ENCODE results near the gene ZCCHC24. TPM values are rescaled to one million over a fixed set of nuclear protein-coding genes. Genes with fewer than 3 reads are reported as not detected.

Gene ZCCHC24
- 15.8 and 16.2 TPM in 2 replicates for polyA plus RNA-seq (2012; rRNA removed)
- 10.3 and 13.2 TPM in 2 replicates for polyA plus RNA-seq (2012; cell fraction: cytosol; rRNA removed)
- polyA plus RNA-seq (2012; cell fraction: nucleus; rRNA removed) = 12.8 and 15.3 TPM in 2 replicates

DNA sequence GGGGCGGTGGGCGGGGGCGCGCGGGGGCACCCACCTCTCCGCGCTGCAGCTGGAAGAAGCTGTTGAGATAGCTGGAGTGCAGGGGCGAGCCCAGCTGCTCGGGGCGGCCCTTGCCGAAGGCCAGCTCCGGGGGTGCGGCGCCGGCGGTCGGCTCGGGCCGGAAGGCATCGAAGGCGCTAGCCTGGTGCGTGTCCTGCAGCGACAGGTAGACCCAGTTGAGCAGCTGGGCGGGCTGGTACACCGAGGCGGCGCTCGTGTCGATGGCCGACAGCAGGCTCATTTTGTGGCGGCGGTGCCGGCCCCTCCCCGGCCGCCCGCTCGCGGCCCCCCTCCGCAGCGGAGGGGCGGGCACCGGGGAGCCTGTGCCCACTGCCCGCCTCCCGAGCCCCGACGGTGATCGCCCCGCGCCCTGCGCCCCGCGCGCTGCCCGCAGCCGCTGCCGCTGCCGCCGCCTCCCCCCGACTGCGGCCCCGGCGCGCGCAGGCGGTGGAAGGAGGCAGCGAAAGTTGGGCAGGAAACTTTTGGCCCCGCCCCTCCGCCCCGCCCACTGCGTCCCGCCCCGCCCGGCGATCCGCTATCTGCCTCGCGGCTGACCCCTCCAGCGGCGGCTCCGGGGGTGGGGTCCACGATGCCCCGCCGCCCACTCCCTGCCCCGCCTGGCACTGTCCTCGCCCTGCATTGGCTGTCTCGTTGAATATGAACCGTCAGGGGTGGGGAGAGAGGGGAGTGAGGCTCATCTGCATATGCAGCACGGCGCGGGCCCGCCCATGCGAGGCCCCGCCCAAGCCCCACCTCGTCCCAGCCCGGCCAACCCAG lies at the start of gene ZCCHC24:
TSS of gene ZCCHC24 (minus strand) at position 464 of the 816 bp plus-strand sequence. CDS start at position 280, 184 bp downstream.
- TF ChIP-seq, protein P1, sequence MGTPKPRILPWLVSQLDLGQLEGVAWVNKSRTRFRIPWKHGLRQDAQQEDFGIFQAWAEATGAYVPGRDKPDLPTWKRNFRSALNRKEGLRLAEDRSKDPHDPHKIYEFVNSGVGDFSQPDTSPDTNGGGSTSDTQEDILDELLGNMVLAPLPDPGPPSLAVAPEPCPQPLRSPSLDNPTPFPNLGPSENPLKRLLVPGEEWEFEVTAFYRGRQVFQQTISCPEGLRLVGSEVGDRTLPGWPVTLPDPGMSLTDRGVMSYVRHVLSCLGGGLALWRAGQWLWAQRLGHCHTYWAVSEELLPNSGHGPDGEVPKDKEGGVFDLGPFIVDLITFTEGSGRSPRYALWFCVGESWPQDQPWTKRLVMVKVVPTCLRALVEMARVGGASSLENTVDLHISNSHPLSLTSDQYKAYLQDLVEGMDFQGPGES (IDR thresholded peaks at IDR 0.05; ENCODE audit: low read depth, low read length) = no peak
- no peak for TF ChIP-seq MEF2A (IDR thresholded peaks at IDR 0.05; ENCODE audit: borderline replicate concordance, low read depth)
- no peak for TF ChIP-seq NFIC (IDR thresholded peaks at IDR 0.05; ENCODE audit: borderline replicate concordance)
- TF ChIP-seq SIN3A (IDR thresholded peaks at IDR 0.05; ENCODE audit: borderline replicate concordance, low read depth, low read length) = no peak
- TF ChIP-seq CHD2 (IDR thresholded peaks at IDR 0.05; ENCODE audit: low read length, partially characterized antibody) = no peak
- TF ChIP-seq, protein P2, sequence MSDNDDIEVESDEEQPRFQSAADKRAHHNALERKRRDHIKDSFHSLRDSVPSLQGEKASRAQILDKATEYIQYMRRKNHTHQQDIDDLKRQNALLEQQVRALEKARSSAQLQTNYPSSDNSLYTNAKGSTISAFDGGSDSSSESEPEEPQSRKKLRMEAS (IDR thresholded peaks at IDR 0.05; ENCODE audit: low read depth) = 0 out of 2 replicates have a peak, but pooled peaks have one; percentile 7
- no peak for TF ChIP-seq FOSL2 (IDR thresholded peaks at IDR 0.05; ENCODE audit: borderline replicate concordance, low read depth)
- no peak for TF ChIP-seq FOXJ3 (CRISPR knock-in tag; IDR thresholded peaks at IDR 0.05)
- TF ChIP-seq TAF1 (IDR thresholded peaks at IDR 0.05; ENCODE audit: borderline replicate concordance, low read depth, low read length) = no peak; the same call in 1 of the 2 replicates
- TF ChIP-seq, protein P3, sequence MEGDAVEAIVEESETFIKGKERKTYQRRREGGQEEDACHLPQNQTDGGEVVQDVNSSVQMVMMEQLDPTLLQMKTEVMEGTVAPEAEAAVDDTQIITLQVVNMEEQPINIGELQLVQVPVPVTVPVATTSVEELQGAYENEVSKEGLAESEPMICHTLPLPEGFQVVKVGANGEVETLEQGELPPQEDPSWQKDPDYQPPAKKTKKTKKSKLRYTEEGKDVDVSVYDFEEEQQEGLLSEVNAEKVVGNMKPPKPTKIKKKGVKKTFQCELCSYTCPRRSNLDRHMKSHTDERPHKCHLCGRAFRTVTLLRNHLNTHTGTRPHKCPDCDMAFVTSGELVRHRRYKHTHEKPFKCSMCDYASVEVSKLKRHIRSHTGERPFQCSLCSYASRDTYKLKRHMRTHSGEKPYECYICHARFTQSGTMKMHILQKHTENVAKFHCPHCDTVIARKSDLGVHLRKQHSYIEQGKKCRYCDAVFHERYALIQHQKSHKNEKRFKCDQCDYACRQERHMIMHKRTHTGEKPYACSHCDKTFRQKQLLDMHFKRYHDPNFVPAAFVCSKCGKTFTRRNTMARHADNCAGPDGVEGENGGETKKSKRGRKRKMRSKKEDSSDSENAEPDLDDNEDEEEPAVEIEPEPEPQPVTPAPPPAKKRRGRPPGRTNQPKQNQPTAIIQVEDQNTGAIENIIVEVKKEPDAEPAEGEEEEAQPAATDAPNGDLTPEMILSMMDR (IDR thresholded peaks at IDR 0.05) = no peak
- peak; percentile 31; the same call in 1 of the 2 replicates for TF ChIP-seq NRF1 (IDR thresholded peaks at IDR 0.05; ENCODE audit: low read depth, low read length)
- TF ChIP-seq RFX5 (IDR thresholded peaks at IDR 0.05; ENCODE audit: low read length) = no peak
- Histone ChIP-seq H3K27ac (ENCODE audit: low read depth in 2 of 2, low read length in 1 of 2) (peak within 1 kb of the TSS; percentile 78 to 80), H2AFZ (ENCODE audit: low read depth) (peak within 1 kb of the TSS; percentile 67), H3K27me3 (ENCODE audit: insufficient read depth) (no peaks in the 10 kb centered on the region), H3K36me3 (replicated peaks in 1 of 2; ENCODE audit: control insufficient read depth in 1 of 2, insufficient read depth in 2 of 2, low read length in 1 of 2) (no peaks in the 10 kb centered on the region), H4K20me1 (ENCODE audit: insufficient read depth) (peaks cover 33% of the 10 kb centered on the region), H3K79me2 (ENCODE audit: insufficient read depth) (peaks cover 40% of the 10 kb centered on the region), H3K9me2 (no peaks in the 10 kb centered on the region), H3K9ac (peak within 1 kb of the TSS; percentile 75), H3K9me3 (no peaks in the 10 kb centered on the region), H3K4me2 (peak within 1 kb of the TSS; percentile 97), H3K4me3 (ENCODE audit: low read depth in 2 of 2, low read length in 1 of 2) (peak within 1 kb of the TSS; percentile 72 to 97), H3F3A (replicated peaks; ENCODE audit: insufficient read depth) (peaks cover 15% of the 10 kb centered on the region), H3K4me1 (ENCODE audit: control insufficient read depth in 1 of 2, insufficient read depth in 2 of 2, low read depth in 1 of 2, low read length in 1 of 2) (peaks cover 12 to 39% of the 10 kb centered on the region in 2 experiments; a peak in 2 of 4 replicates)
- DNase-seq = peak; percentile 96
- CTCF ChIA-PET = interaction anchor here (0.9 to 1.8 kb wide), 5 partner anchors 10 to 71 kb away, joined by 3 to 7 read pairs (median 6); no protein-coding TSS in a partner anchor
- 3% methylated on average over 42 of the region's 95 CpGs for WGBS (ENCODE audit: low lambda C conversion rate)
- POLR2A ChIA-PET = interaction anchor here (0.6 to 1.7 kb wide), 6 partner anchors 37 to 242 kb away, joined by 3 to 6 read pairs (median 4); no protein-coding TSS in a partner anchor

Data from SK-N-SH (cell line).